Activated CD8-positive, alpha-beta memory T cell treated with anti-CD3 and anti-CD28 coated beads, Interleukin-2, amount 10 ng/mL, durations not matched to agents 7 days and 5 days (primary cell): Measurements from ENCODE around the gene VSIG8. TPM values are rescaled to one million over a fixed set of nuclear protein-coding genes. Genes with fewer than 3 reads are reported as not detected.

Experiments
- ATAC-seq: fragments of 150-1000 bp; cut with Tn5 transposase; one replicate; pipeline ENCODE4 v1.10.0; 2021; ENCODE audit warnings: moderate library complexity
- CTCF ChIA-PET: fragments of 350-600 bp; sonication (Branson Sonifier 250); formaldehyde crosslinking; loops from one replicate; lab custom pipeline; 2021; ENCODE audit warnings: antibody characterized with exemption; lab: Charles Lee
- DNase-seq: peaks from one replicate; pipeline ENCODE4 v3.0.0-alpha.2; 2020
- H3K27ac Mint-ChIP-seq: one replicate; pipeline ENCODE4 v1.8.0; 2021; ENCODE audit warnings: mild to moderate bottlenecking, mixed read lengths
- H3K27me3 Mint-ChIP-seq: one replicate; pipeline ENCODE4 v1.8.0; 2021; ENCODE audit warnings: mixed read lengths
- H3K36me3 Mint-ChIP-seq: one replicate; pipeline ENCODE4 v1.8.0; 2021; ENCODE audit warnings: mild to moderate bottlenecking, mixed read lengths
- H3K4me1 Mint-ChIP-seq: one replicate; pipeline ENCODE4 v1.8.0; 2021; ENCODE audit warnings: mixed read lengths
- H3K4me3 Mint-ChIP-seq: one replicate; pipeline ENCODE4 v1.8.0; 2021; ENCODE audit warnings: mild to moderate bottlenecking, moderate library complexity, mixed read lengths
- H3K9me3 Mint-ChIP-seq: one replicate; pipeline ENCODE4 v1.8.0; 2022; ENCODE audit warnings: low read depth, mixed read lengths
- total RNA-seq, 2 experiments: library from RNA; stranded (reverse); gene quantifications; one replicate each; pipeline ENCODE4 v1.2.3, GENCODE V29; 2021

VSIG8 gene
- total RNA-seq, 2 experiments from 2014 or later = not detected

GRCh38 chr1:159862031-159862430 is 426 bp downstream of the VSIG8 start:
- ATAC-seq = no peak
- CTCF ChIA-PET = no interaction called here
- H3K4me3 Mint-ChIP-seq = no peak overlapping the region
- H3K27ac Mint-ChIP-seq = no peak overlapping the region
- peaks cover 1% of the 10 kb centered on the region for H3K27me3 Mint-ChIP-seq
- H3K4me1 Mint-ChIP-seq = peaks cover 8% of the 10 kb centered on the region
- no peaks in the 10 kb centered on the region for H3K36me3 Mint-ChIP-seq
- no peak for DNase-seq
- H3K9me3 Mint-ChIP-seq = no peaks in the 10 kb centered on the region

GRCh38 chr1:159861218-159861617 is 1.2 kb downstream of the VSIG8 start:
- peaks cover under 1% of the 10 kb centered on the region for H3K4me1 Mint-ChIP-seq
- no peak overlapping the region for H3K4me3 Mint-ChIP-seq
- DNase-seq (no peak), ATAC-seq (no peak)
- H3K9me3 Mint-ChIP-seq = no peaks in the 10 kb centered on the region
- H3K36me3 Mint-ChIP-seq = no peaks in the 10 kb centered on the region
- no peak overlapping the region for H3K27ac Mint-ChIP-seq
- no peaks in the 10 kb centered on the region for H3K27me3 Mint-ChIP-seq
- CTCF ChIA-PET = no interaction called here

GRCh38 chr1:159860456-159860855 is 2.0 kb downstream of the VSIG8 start:
- ATAC-seq = no peak
- Mint-ChIP-seq H3K9me3 (no peaks in the 10 kb centered on the region), H3K27me3 (no peaks in the 10 kb centered on the region), H3K27ac (no peak overlapping the region), H3K4me1 (peaks cover under 1% of the 10 kb centered on the region), H3K36me3 (no peaks in the 10 kb centered on the region), H3K4me3 (no peak overlapping the region)
- CTCF ChIA-PET = no interaction called here
- DNase-seq = no peak

- H3K27ac Mint-ChIP-seq = no peak overlapping the region
- no peaks in the 10 kb centered on the region for H3K36me3 Mint-ChIP-seq
- no peak overlapping the region for H3K4me3 Mint-ChIP-seq
- CTCF ChIA-PET = no interaction called here
- no peaks in the 10 kb centered on the region for H3K27me3 Mint-ChIP-seq
- H3K4me1 Mint-ChIP-seq = peaks cover 6% of the 10 kb centered on the region
- H3K9me3 Mint-ChIP-seq = no peaks in the 10 kb centered on the region
- DNase-seq (no peak), ATAC-seq (no peak)
Observed at GRCh38 chr1:159859767-159860322, 2.6 kb downstream of the VSIG8 start.

GRCh38 chr1:159857889-159858288 is 4.6 kb downstream of the VSIG8 start:
- Mint-ChIP-seq H3K27me3 (peaks cover 8% of the 10 kb centered on the region), H3K4me1 (peaks cover 12% of the 10 kb centered on the region), H3K4me3 (no peak overlapping the region), H3K36me3 (no peaks in the 10 kb centered on the region), H3K9me3 (no peaks in the 10 kb centered on the region), H3K27ac (no peak overlapping the region)
- CTCF ChIA-PET = interaction anchor here (1.9 kb wide), 1 partner anchor 59 kb away, joined by 6 read pairs; no protein-coding TSS in a partner anchor
- DNase-seq (no peak), ATAC-seq (no peak)

GRCh38 chr1:159856576-159856975 is 5.9 kb downstream of the VSIG8 start:
- CTCF ChIA-PET = interaction anchor here (1.0 to 1.9 kb wide), 2 partner anchors 16 to 57 kb away, joined by 3 to 6 read pairs; no protein-coding TSS in a partner anchor
- H3K4me3 Mint-ChIP-seq = no peak overlapping the region
- no peak for ATAC-seq
- DNase-seq = no peak
- H3K4me1 Mint-ChIP-seq = peaks cover 12% of the 10 kb centered on the region
- H3K27ac Mint-ChIP-seq = no peak overlapping the region
- H3K27me3 Mint-ChIP-seq = peaks cover 10% of the 10 kb centered on the region
- no peaks in the 10 kb centered on the region for H3K36me3 Mint-ChIP-seq
- no peaks in the 10 kb centered on the region for H3K9me3 Mint-ChIP-seq

- peaks cover 10% of the 10 kb centered on the region for H3K27me3 Mint-ChIP-seq
- no peaks in the 10 kb centered on the region for H3K9me3 Mint-ChIP-seq
- no peak overlapping the region for H3K4me3 Mint-ChIP-seq
- CTCF ChIA-PET = interaction anchor here (0.8 kb wide), 1 partner anchor 29 kb away, joined by 3 read pairs; the partner anchor contains the start of gene SLAMF8
- H3K4me1 Mint-ChIP-seq = peaks cover 12% of the 10 kb centered on the region
- no peak overlapping the region for H3K27ac Mint-ChIP-seq
- ATAC-seq (no peak), DNase-seq (no peak)
- no peaks in the 10 kb centered on the region for H3K36me3 Mint-ChIP-seq
Observed at GRCh38 chr1:159855709-159856108, 6.7 kb downstream of the VSIG8 start.

- Mint-ChIP-seq H3K4me1 (peaks cover 12% of the 10 kb centered on the region), H3K27ac (peak overlapping the region; percentile 63), H3K9me3 (no peaks in the 10 kb centered on the region), H3K36me3 (no peaks in the 10 kb centered on the region), H3K27me3 (peaks cover 10% of the 10 kb centered on the region), H3K4me3 (peak overlapping the region; percentile 77)
- CTCF ChIA-PET = interaction anchor here (0.8 to 1.4 kb wide), 3 partner anchors 28 to 55 kb away, joined by 3 to 5 read pairs (median 4); partner anchors contain the start of gene SLAMF8
- ATAC-seq (peak; percentile 93), DNase-seq (peak; percentile 84)
Observed at GRCh38 chr1:159854693-159855192, 7.7 kb downstream of the VSIG8 start.

GRCh38 chr1:159854116-159854692 is 8.3 kb downstream of the VSIG8 start:
- Mint-ChIP-seq H3K4me1 (peaks cover 12% of the 10 kb centered on the region), H3K9me3 (no peaks in the 10 kb centered on the region), H3K27ac (peak overlapping the region; percentile 42), H3K27me3 (peaks cover 10% of the 10 kb centered on the region), H3K4me3 (peak overlapping the region; percentile 77), H3K36me3 (no peaks in the 10 kb centered on the region)
- no peak for DNase-seq
- peak; percentile 26 for ATAC-seq
- CTCF ChIA-PET = interaction anchor here (1.1 to 1.7 kb wide), 7 partner anchors 19 to 154 kb away, joined by 3 to 6 read pairs (median 5); partner anchors contain the start of gene SLAMF8

GRCh38 chr1:159853417-159854115 is 8.9 kb downstream of the VSIG8 start:
- Mint-ChIP-seq H3K9me3 (no peaks in the 10 kb centered on the region), H3K27me3 (peaks cover 10% of the 10 kb centered on the region), H3K4me3 (peak overlapping the region; percentile 77), H3K4me1 (peaks cover 12% of the 10 kb centered on the region), H3K27ac (no peak overlapping the region), H3K36me3 (no peaks in the 10 kb centered on the region)
- DNase-seq (no peak), ATAC-seq (no peak)
- CTCF ChIA-PET = interaction anchor here (1.1 to 1.7 kb wide), 8 partner anchors 19 to 154 kb away, joined by 3 to 6 read pairs (median 5); partner anchors contain the start of gene SLAMF8

GRCh38 chr1:159851407-159851806 is 11.1 kb downstream of the VSIG8 start:
- Mint-ChIP-seq H3K27me3 (peaks cover 13% of the 10 kb centered on the region), H3K4me1 (peaks cover 12% of the 10 kb centered on the region), H3K36me3 (no peaks in the 10 kb centered on the region), H3K27ac (no peak overlapping the region), H3K4me3 (no peak overlapping the region), H3K9me3 (no peaks in the 10 kb centered on the region)
- CTCF ChIA-PET = interaction anchor here (1.0 to 2.4 kb wide), 7 partner anchors 9 to 156 kb away, joined by 3 to 12 read pairs (median 4); no protein-coding TSS in a partner anchor
- no peak for ATAC-seq
- DNase-seq = no peak

GRCh38 chr1:159849626-159850366 is 12.7 kb downstream of the VSIG8 start:
- Mint-ChIP-seq H3K9me3 (no peaks in the 10 kb centered on the region), H3K27me3 (peaks cover 14% of the 10 kb centered on the region), H3K4me3 (no peak overlapping the region), H3K4me1 (peaks cover 6% of the 10 kb centered on the region), H3K36me3 (no peaks in the 10 kb centered on the region), H3K27ac (no peak overlapping the region)
- DNase-seq (no peak), ATAC-seq (no peak)
- CTCF ChIA-PET = interaction anchor here (1.2 to 2.4 kb wide), 3 partner anchors 17 to 51 kb away, joined by 3 to 12 read pairs (median 7); no protein-coding TSS in a partner anchor
